ENCODE data around the gene PANK1. TPM values are rescaled to one million over a fixed set of nuclear protein-coding genes. Genes with fewer than 3 reads are reported as not detected.

The PANK1 gene
- total RNA-seq, 1 experiment from 2014 or later, result 24.9 TPM

- TF ChIP-seq ZNF138 (CRISPR knock-in tag; conservative IDR thresholded peaks at IDR 0.05), result no peak
- ATAC-seq (no peak), DNase-seq (ENCODE audit: low spot score) (no peak)
- no peaks in the 10 kb centered on the region for H3K36me3 Mint-ChIP-seq
- no peak overlapping the region for H3K27ac Mint-ChIP-seq
- H3K4me3 Mint-ChIP-seq, result no peak overlapping the region
- CTCF ChIA-PET, result interaction anchor here (1.1 to 1.3 kb wide), 3 partner anchors 9 to 295 kb away, joined by 3 to 4 read pairs (median 3); partner anchors contain the start of gene KIF20B
- POLR2A ChIA-PET, result interaction anchor here (2.1 kb wide), 1 partner anchor 20 kb away, joined by 7 read pairs; no protein-coding TSS in a partner anchor
- H3K9me3 Mint-ChIP-seq, result no peaks in the 10 kb centered on the region
- H3K4me1 Mint-ChIP-seq, result no peaks in the 10 kb centered on the region
- no peaks in the 10 kb centered on the region; the same call in 1 of the 2 replicates for H3K27me3 Mint-ChIP-seq (ENCODE audit: low read depth)
These were observed 19.2 kb upstream of the PANK1 start for GRCh38 chr10:89664203-89664602.

- H3K27ac Mint-ChIP-seq, result no peak overlapping the region
- no peaks in the 10 kb centered on the region for H3K36me3 Mint-ChIP-seq
- no peaks in the 10 kb centered on the region for H3K9me3 Mint-ChIP-seq
- DNase-seq (ENCODE audit: low spot score) (no peak), ATAC-seq (no peak)
- H3K4me3 Mint-ChIP-seq, result no peak overlapping the region
- H3K4me1 Mint-ChIP-seq, result no peaks in the 10 kb centered on the region
- ChIA-PET CTCF (interaction anchor here (1.4 kb wide), 1 partner anchor 9 kb away, joined by 4 read pairs; no protein-coding TSS in a partner anchor), POLR2A (no interaction called here)
- no peak for TF ChIP-seq ZSCAN18 (CRISPR knock-in tag; IDR thresholded peaks at IDR 0.05)
- TF ChIP-seq ETV6 (CRISPR knock-in tag; IDR thresholded peaks at IDR 0.05), result no peak
- no peak for TF ChIP-seq CREM (CRISPR knock-in tag; IDR thresholded peaks at IDR 0.05)
- no peak for TF ChIP-seq USF2 (CRISPR knock-in tag; IDR thresholded peaks at IDR 0.05)
- no peak for TF ChIP-seq AFF4 (CRISPR knock-in tag; IDR thresholded peaks at IDR 0.05; ENCODE audit: borderline replicate concordance)
- no peak for TF ChIP-seq CTCF (IDR thresholded peaks at IDR 0.05)
- no peak for TF ChIP-seq GTF2I (CRISPR knock-in tag; conservative IDR thresholded peaks at IDR 0.05)
- no peak for TF ChIP-seq CDX4 (CRISPR knock-in tag; IDR thresholded peaks at IDR 0.05; ENCODE audit: borderline replicate concordance)
- no peak for TF ChIP-seq CREB1 (CRISPR knock-in tag; IDR thresholded peaks at IDR 0.05)
- TF ChIP-seq GRHL2 (CRISPR knock-in tag; IDR thresholded peaks at IDR 0.05; ENCODE audit: insufficient replicate concordance, severe bottlenecking), result no peak
- TF ChIP-seq KAT7 (CRISPR knock-in tag; IDR thresholded peaks at IDR 0.05; ENCODE audit: borderline replicate concordance), result no peak
- TF ChIP-seq GABPB1 (CRISPR knock-in tag; IDR thresholded peaks at IDR 0.05), result no peak
- no peak for TF ChIP-seq PRDM15 (CRISPR knock-in tag; IDR thresholded peaks at IDR 0.05)
- TF ChIP-seq NFYB (CRISPR knock-in tag; conservative IDR thresholded peaks at IDR 0.05; ENCODE audit: low read depth), result no peak
- no peak for TF ChIP-seq ZNF219 (CRISPR knock-in tag; IDR thresholded peaks at IDR 0.05; ENCODE audit: borderline replicate concordance)
- no peak for TF ChIP-seq USF1 (CRISPR knock-in tag; IDR thresholded peaks at IDR 0.05)
- TF ChIP-seq E2F5 (CRISPR knock-in tag; IDR thresholded peaks at IDR 0.05), result no peak
- no peaks in the 10 kb centered on the region; the same call in 1 of the 2 replicates for H3K27me3 Mint-ChIP-seq (ENCODE audit: low read depth)
These were observed 18.1 kb upstream of the PANK1 start for GRCh38 chr10:89663144-89663543.
